Adrenal gland (tissue), 5 donors: ENCODE data around the gene NDUFB4.

Experiments used
- POLR2A ChIP-seq, 2 donors: fragments of 450-650 bp; IDR thresholded peaks; one replicate each; pipeline ENCODE4 v1.6.1; 2017; ENCODE audit warnings: antibody characterized with exemption in 2 of 2, mild to moderate bottlenecking in 2 of 2, moderate library complexity in 1 of 2
- TF ChIP-seq, protein P1 (sequence below), 6 experiments: fragments of 450-650 bp in 4 of 6; fragments of 200-600 bp in 2 of 6; sonication (generic) in 1 of 6; IDR thresholded peaks; 1 replicate in 5 of 6; 2 replicates in 1 of 6; pipeline versions ENCODE4 v1.5.1 to v1.8.0; 2016 to 2021; ENCODE audit warnings: antibody characterized with exemption in 6 of 6, mild to moderate bottlenecking in 2 of 6, moderate library complexity in 1 of 6
- donor health status: DM: no; HTN: no; CAD: no.

DNA sequence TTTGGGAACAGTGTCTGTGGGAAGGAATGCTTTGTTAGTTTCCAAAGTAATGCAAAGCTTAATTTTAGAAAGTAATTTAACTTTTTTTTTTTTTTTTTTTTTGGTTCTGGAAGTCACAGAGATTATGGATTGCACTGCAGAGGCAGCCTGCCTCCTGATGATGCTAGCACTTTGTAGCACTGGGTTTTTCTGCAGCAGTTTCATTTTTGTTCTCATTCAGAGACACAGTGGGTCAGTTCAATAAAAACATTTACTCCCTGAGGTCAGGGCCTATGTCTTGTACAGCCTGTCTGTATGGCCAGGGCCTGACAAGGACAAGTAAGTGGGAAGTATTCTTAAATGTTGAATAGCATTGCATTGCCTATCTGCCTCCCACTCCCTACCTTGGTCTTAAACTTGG lies 39.0 kb upstream of the NDUFB4 start:
- TF ChIP-seq, protein P1, sequence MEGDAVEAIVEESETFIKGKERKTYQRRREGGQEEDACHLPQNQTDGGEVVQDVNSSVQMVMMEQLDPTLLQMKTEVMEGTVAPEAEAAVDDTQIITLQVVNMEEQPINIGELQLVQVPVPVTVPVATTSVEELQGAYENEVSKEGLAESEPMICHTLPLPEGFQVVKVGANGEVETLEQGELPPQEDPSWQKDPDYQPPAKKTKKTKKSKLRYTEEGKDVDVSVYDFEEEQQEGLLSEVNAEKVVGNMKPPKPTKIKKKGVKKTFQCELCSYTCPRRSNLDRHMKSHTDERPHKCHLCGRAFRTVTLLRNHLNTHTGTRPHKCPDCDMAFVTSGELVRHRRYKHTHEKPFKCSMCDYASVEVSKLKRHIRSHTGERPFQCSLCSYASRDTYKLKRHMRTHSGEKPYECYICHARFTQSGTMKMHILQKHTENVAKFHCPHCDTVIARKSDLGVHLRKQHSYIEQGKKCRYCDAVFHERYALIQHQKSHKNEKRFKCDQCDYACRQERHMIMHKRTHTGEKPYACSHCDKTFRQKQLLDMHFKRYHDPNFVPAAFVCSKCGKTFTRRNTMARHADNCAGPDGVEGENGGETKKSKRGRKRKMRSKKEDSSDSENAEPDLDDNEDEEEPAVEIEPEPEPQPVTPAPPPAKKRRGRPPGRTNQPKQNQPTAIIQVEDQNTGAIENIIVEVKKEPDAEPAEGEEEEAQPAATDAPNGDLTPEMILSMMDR (IDR thresholded peaks at IDR 0.05): no peak
- TF ChIP-seq POLR2A (IDR thresholded peaks at IDR 0.05): no peak
